ENCODE measurements around the gene LYZL1.
A peak's percentile ranks its signal among the peaks of the same experiment; 100 is the strongest.
"Not testable (repeated sequence)": the region's sequence is repeated elsewhere in the genome, so short reads cannot be mapped to it uniquely, and the experiment has no call there.

The LYZL1 gene

GRCh38 chr10:29263506-29263905, 25.4 kb upstream of the LYZL1 start:
- DNase-seq (ENCODE audit: low spot score): no peak

GRCh38 chr10:29265210-29265768, 23.6 kb upstream of the LYZL1 start:
- DNase-seq (ENCODE audit: low spot score): no peak

- DNase-seq (ENCODE audit: low spot score): peak; percentile 27
Measured at GRCh38 chr10:29266641-29267040, 22.2 kb upstream of the LYZL1 start.

GRCh38 chr10:29268011-29268410, 20.9 kb upstream of the LYZL1 start:
- no peak for DNase-seq (ENCODE audit: low spot score)

- DNase-seq (ENCODE audit: low spot score): no peak
Measured at GRCh38 chr10:29269486-29269885, 19.4 kb upstream of the LYZL1 start.

- no peak for DNase-seq (ENCODE audit: low spot score)
Measured at GRCh38 chr10:29270883-29271282, 18.0 kb upstream of the LYZL1 start.

- no peak for DNase-seq (ENCODE audit: low spot score)
Measured at GRCh38 chr10:29271877-29272276, 17.0 kb upstream of the LYZL1 start.

GRCh38 chr10:29273478-29273877, 15.4 kb upstream of the LYZL1 start:
- no peak for DNase-seq (ENCODE audit: low spot score)

- DNase-seq (ENCODE audit: low spot score): no peak
Measured at GRCh38 chr10:29276251-29276850, 12.5 kb upstream of the LYZL1 start.

GRCh38 chr10:29277296-29277695, 11.6 kb upstream of the LYZL1 start:
- DNase-seq (ENCODE audit: low spot score): no peak

GRCh38 chr10:29279779-29280487, 8.9 kb upstream of the LYZL1 start:
- DNase-seq (ENCODE audit: low spot score): no peak

- DNase-seq (ENCODE audit: low spot score): no peak
Measured at GRCh38 chr10:29280488-29280840, 8.4 kb upstream of the LYZL1 start.

GRCh38 chr10:29285624-29286051, 3.2 kb upstream of the LYZL1 start:
- no peak for DNase-seq (ENCODE audit: low spot score)

GRCh38 chr10:29287635-29288034, 1.2 kb upstream of the LYZL1 start:
- DNase-seq (ENCODE audit: low spot score): no peak

- not testable (repeated sequence) for DNase-seq (ENCODE audit: low spot score)
Measured at GRCh38 chr10:29291561-29291960, 2.7 kb downstream of the LYZL1 start.

GRCh38 chr10:29292406-29292805, 3.5 kb downstream of the LYZL1 start:
- not testable (repeated sequence) for DNase-seq (ENCODE audit: low spot score)

GRCh38 chr10:29295813-29296212, 6.9 kb downstream of the LYZL1 start:
- no peak for DNase-seq (ENCODE audit: low spot score)

- DNase-seq (ENCODE audit: low spot score): no peak
Measured at GRCh38 chr10:29297678-29298077, 8.8 kb downstream of the LYZL1 start.

GRCh38 chr10:29301359-29301910, 12.6 kb downstream of the LYZL1 start:
- DNase-seq (ENCODE audit: low spot score): no peak

- no peak for DNase-seq (ENCODE audit: low spot score)
Measured at GRCh38 chr10:29302499-29302898, 13.6 kb downstream of the LYZL1 start.

GRCh38 chr10:29304264-29304994, 15.6 kb downstream of the LYZL1 start:
- peak; percentile 82 for DNase-seq (ENCODE audit: low spot score)

GRCh38 chr10:29304995-29305335, 16.1 kb downstream of the LYZL1 start:
- DNase-seq (ENCODE audit: low spot score): no peak

- no peak for DNase-seq (ENCODE audit: low spot score)
Measured at GRCh38 chr10:29306688-29307087, 17.8 kb downstream of the LYZL1 start.

Measured in cerebellar cortex (tissue), 1 donor.